ENCODE data around the gene ADCY5.
A peak's percentile ranks its signal among the peaks of the same experiment; 100 is the strongest.

ADCY5 gene

DNA sequence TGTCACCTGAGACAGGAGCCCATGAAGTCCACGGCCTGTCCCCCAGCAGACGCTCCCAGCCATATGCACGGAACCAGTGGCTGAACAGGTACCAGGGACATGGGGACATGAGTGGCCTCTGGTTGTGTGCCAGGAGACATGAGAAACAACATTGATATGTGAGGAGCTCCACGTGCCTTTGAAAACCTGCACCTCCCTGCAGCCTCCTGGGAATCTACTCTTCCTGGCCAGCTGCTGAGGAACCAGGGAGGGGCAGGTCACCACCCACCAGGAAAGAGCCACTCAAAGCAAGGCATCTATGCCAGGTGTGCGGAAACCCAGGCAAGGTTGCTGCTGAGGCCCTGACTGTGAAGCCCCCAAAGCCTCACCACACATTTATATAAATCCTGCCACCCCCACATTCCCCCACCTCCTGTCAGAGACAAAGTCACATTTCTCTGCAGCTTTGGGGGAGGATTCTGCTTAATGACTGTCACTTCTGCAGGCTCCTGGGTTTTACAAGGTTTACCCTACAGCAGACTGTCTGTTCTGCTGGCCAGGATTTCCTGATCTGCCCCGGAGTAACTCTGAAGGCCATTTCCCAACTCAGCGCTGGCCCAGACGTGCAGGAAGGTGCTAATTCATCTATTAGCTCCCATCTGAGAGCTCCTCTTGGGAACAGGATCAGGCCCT, 110.8 kb downstream of the ADCY5 start:
- no peak for DNase-seq

DNA sequence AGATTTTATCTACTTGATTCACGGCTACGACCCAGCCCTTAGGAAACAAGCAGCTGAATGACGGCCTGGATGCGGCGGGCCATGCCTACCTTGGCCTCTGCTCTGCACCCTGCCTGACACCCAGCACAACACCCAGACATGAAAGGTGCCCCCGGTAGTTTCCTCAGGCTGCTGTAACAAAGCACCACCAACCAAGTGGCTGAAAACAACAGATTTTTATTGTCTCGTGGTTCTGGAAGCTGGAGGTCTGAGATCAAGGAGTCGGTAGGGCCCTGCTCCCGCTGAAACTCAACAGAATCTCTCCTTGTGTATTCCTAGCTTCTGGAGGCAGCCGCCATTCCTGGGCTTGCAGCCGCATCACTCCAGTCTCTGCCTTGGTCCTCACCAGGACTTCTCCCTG, 111.7 kb downstream of the ADCY5 start:
- no peak for DNase-seq

DNA sequence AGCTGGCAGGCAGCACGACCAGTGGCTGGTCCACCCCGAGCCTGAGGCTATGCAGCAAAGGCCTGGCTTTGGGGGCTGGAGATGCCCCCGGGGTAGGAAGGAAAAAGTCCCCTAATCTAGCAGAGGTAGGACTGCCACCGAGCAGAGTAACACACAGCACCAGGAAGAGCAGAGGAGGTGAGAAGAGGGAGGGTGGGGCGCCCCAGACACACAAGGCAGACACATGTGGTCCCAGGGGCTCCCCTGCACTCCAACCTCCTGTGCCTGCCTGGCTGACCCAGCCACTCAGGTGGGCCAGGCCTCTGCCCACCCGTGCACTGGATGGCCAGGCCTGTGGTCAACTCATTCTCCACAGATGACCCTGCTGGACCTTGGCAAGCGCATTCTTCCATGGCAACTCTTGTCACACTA, 112.4 kb downstream of the ADCY5 start:
- no peak for DNase-seq

DNA sequence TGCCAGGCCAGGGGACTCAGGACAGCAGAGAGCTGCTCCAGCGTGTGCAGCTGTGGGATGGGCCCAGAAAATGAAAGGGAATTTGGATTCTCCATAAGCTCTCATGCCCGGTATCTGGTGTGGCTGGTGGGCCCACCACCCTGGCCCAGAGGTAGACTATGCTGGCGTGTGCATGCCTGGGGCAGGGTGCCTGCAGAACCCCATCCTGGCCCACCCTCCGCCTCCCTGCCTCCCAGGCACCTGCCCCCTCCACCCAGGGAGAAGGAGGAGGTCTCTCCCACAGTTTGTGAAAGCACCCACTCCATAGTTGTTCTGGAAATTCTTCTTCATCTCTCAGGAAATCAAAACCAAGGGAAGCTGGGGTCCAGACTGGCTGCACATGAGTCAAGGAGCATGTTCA, 112.9 kb downstream of the ADCY5 start:
- no peak for DNase-seq

DNA sequence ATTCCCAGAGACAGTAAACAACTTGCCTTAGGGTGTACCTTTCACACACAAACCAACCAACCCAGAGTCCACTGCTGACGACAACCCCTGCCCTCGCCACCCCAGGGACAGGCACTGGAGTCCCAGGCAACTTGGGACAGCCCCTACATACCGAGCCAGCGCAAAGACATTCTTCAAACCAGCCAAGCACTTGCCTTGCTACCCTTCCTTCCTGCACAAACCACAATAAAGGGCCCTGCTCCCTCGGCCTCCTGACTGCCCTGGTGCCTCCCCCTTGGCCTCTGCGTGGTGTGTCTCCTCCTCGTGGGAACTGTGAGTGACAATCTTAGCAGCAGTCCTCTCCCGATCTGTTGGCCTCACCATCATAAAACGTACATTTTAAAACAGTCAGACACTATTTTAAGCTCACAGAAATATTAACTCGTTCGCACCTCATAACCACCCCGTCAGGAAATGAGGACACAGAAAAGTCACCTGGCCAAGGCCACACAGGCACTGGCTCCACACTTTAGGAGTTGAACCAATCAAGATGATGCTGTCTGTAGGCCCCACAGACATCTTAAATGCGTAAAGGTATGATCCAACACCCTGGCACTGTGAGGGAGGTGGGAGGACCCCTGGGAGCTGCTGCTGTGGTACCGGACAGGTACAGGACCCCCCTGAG, 113.8 kb downstream of the ADCY5 start:
- DNase-seq, result no peak

DNA sequence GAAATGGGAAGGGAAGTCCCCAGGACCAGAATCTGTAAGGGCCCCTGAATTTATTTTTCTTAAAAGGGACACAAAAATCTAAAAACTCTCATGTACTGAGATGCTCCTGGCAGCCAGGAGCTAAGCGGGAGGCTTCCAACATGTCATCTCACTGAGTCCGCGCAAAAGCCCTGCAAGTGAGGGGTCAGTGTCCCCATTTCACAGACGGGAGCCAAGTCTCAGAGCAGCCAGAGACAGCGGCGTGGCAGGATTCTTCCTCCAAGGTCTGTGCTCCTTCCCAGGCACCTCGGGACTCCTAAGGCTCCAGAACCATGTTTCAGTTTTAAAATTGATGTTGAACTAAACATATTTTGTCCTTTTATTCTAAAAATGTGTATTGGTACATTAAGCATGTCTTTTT, 114.8 kb downstream of the ADCY5 start:
- no peak for DNase-seq

DNA sequence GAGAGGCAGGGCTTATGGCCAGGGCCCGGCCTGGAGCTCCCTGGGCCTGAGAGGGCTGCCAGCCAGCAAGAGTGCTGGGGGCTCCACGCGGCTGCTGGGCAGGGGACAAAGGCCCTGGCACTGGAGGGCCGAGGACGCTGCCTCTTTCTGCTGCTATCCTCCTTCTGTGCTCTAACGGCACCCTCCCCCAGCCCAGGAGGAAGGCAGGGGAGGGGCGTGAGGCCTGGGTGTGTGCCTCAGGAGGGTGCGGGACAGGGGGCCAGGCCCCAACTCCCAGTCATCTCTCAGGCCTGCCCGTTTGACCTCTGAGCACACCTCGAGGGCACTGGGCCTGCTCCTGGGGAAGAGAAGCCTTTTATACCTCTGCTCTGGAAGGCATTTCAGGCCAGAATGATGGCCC, 115.5 kb downstream of the ADCY5 start:
- DNase-seq, result no peak

DNA sequence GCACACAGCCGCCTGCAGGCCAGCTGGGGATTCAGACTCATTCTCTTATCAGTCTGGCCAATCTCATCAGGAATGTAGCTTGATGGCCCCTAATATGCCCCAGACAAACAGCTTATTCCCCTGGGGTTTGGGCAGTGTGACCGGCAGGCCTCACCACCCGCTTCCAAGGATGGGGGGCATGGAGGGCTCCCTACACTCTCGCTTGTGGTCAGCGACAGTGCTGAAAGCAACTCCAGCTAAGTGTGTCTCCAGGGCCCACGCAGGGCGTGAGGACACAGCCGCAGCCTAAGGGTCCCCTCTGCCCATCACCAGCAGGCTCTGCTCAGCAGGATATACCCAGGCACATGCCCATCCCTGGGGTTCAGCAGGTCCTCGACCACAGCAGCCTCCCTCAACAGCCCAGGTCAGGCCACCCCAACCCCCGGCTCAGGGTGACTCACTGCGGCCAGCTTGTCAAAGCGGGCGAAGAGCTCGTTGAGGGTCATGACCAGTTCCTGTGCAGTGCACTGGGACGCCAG, 116.7 kb downstream of the ADCY5 start:
- no peak for DNase-seq

DNA sequence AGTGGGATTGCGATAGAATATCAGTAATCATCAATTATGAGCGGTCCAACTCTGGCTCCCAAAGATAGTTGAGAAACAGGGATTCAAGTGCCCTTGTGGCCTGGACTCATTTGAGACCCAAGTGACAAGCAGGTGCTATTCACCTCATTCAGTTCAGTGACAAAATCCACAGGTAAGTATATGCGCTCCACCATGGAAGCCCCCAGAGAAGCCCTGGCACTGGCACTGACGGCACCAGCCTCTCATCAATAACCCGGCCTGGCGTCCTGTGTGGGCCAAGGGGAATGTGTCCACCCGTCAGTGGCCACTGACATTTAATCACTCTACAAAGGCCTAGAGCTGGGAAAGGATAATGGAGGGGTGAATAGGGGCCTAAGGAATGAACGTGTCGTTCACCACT, 117.2 kb downstream of the ADCY5 start:
- no peak for DNase-seq

DNA sequence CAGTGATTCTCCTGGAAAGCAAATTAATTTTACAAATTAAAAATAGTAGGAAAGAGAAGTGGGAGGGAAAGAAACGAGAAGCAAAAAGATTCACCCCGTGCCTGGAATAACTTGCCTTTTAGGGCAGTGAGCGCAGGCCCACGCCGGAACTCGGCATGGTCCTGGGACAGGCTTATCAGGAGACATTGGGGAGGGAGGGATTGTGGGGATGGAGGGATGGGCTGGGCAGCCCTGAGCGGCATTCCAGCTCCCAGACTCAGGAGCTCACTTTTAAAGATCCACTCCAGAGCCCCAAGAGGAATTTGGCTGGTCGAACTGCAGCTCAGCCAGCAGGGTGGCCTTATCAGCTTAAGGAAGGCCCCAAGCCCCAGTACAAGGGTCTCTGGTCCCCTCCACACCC, 117.9 kb downstream of the ADCY5 start:
- DNase-seq, result no peak

DNA sequence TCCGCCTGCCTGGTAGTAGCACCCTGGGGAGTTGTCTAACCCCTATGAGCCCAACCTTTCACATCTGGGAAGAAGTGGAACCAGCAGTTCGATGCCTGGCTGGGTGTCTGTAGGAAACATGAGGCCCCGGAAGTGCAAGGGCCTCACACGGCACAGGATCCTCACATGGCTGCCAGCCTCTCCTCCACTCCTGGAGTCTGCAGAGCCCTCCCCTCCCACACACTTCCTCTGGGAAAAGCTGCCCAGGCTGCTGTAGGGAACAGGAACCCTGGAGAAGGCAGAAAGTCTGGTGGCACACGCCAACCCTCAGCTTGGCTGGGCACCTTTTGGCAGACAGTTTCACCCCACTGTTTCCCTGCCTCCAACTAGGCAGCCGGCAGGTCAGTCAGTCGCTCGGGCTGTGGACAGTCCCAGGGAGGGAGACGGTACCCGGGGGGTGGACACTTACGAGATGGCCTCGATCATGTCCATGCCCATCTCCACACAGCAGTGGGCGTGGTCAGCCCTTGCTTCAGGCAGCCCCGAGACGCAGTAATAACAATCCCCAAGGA, 118.4 kb downstream of the ADCY5 start:
- no peak for DNase-seq

DNA sequence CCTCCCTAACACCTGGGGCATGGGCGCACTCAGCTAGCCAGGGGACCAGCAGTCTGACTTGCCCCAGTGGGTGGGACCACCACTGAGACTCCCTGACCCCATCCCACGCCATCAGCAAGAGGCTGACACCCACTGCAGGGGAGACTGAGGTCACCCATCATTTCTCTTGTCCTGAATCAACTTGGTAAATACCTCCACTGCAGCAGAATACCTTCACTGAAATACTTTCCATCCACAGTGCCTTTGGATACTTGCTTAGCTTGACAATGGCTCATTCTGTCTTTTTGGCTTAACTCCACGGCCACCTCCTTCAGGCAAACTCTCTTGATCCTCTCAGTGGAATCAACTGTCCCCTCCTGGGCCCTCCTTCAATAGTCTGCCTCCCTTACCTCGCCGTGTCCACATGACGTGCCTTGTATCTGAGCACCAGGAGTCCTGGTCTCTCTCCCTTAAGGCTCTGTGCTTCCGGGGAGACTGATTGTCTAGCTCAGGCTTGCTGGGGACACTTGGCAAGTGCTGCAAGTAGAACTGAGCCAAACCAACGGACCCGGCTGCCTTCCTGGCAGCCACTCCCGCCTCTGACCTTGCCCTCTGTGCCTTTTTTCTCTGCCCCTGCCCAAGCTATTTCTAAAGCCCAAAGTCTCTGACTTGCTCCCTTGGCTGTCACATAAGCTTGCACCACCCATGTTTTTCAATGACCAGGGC, 119.1 kb downstream of the ADCY5 start:
- DNase-seq, result no peak

DNA sequence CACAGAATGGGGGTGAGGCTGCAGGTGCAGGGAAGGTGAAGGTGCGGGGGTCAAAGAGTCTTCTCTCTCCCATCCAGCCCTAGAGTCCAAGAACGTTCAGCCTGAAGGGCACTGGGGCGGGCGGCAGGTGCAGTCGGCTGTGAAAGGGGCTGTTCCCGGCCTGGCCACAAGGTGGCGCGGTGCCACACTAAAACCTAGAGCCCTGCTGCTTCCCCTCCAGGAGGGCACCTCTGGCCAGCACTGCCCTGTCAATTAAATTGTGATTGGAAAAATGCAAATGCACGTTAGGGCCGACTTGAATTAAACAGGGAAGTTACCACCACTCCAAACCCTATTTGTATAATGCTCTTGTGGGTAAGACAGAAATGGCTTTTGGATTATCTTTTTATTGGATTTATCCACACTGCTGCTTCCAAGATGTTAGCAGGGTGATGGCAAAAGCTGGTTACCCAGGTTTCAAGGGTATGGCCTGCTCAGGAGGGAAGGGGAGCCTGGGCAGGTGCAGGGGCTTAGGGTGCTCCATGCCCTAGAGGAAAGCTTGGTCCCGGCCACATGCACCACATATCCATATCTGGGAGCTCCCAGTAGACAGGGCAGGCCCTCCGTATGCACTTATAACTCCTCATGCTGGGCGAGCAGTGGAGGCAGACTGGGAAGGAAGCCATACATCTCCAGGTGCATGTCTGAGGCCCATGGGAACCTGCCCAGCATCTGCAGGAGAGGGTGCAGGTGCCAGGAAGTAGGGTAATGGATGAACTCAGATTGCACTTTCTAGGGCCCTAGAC, 119.8 kb downstream of the ADCY5 start:
- DNase-seq, result peak; percentile 86

DNA sequence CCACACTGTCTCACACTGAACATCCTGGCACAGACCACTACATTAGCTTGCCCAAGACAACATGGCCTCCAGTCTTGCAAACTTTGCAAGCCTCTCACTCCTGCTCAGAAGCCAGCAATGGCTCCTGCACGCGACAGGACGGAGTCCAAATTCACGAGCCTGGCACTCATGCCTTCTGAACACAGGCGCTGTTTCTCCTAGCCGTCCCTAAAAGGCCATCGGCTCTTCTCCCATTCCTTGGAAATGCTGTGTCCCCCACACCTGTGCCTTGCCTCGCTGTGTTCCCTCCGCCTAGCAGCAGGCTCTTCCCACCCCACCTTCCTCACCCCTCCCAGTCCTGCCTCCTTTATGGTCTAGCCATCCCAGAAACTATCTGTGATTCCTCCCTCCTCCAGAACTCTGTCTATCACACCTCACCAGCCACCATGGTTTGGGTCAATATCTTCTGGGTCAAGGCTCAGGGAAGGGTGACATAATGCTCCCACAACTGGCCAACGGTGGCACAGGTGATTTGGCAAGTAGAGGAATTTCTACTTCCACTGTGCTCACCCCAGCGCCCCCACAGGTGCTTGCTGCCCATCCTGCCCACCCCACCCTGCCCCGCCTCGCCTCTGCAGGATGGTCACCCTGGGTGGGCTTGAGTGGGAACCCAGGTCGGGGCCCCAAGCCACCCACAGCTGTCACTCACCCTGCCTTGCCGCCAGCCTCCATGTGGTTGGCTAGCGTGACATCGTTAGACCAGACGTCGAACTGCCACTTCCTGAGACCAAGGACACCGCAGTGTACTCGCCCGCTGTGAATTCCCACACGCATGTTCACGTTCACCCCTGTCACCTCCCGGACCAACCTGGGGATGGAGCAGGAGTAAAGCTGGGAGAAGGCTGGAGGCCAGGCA, 120.7 kb downstream of the ADCY5 start:
- no peak for DNase-seq

DNA sequence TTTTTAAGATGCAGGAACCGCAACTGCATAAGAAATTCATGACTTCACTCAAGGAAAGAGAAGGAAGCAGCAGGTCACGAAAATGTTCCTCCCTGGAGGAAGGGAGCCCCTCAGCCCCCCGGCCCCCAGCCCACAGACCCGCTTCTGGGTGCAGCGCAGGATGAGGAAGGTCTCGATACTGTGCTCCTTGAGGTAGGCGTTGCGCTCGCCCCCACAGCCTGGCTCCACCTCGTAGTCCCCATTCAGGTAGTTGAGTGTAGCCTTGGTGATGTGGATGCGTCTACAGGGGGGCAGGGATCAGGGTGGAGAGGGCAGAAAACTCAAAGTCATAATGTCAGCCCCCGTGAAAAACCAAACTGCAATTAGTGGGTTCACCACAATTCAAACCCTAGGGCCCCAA, 121.4 kb downstream of the ADCY5 start:
- DNase-seq, result no peak

DNA sequence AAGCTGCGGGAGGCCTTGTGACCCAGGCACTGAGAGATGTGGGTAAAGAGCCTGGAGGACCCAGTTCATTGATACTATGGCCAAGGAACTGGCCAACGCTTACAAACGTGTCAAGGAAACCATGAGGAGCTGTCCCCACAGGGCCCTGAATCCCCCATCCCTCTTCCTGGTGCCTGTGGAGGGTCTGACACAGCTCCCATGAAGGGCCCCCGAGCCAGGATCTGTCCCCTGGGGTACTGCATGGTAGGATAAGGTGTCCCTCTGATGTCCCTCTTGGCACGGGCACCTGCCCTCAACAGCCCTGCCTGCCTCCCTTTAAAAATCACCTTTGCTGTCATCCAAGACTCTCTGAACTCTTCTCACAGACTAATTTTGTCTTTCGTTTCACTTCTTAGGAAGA, 122.4 kb downstream of the ADCY5 start:
- DNase-seq, result no peak

DNA sequence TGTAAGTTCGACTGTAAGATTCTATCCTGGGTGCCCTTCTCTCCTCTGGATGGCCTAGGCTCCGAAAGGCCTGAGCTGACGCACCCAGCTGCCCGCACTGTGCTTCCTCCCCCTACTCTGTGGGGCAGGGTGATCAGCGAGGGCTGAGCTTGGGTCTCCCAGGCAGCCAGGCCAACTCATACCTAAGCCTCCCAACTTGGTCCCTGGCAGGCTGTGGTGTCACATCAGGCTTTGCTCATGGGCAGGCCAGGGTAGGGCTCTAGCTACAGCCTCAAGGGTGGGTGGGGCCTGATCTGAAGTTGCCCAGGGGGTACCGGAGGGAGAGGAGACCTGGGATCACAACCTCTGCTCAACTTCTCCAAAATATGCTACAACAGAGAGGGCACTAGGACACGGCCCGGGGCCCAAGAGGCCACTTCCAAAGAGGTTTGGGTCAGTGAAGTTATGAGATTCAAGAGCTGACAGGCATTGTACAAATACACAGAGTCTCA, 123.1 kb downstream of the ADCY5 start:
- no peak for DNase-seq

DNA sequence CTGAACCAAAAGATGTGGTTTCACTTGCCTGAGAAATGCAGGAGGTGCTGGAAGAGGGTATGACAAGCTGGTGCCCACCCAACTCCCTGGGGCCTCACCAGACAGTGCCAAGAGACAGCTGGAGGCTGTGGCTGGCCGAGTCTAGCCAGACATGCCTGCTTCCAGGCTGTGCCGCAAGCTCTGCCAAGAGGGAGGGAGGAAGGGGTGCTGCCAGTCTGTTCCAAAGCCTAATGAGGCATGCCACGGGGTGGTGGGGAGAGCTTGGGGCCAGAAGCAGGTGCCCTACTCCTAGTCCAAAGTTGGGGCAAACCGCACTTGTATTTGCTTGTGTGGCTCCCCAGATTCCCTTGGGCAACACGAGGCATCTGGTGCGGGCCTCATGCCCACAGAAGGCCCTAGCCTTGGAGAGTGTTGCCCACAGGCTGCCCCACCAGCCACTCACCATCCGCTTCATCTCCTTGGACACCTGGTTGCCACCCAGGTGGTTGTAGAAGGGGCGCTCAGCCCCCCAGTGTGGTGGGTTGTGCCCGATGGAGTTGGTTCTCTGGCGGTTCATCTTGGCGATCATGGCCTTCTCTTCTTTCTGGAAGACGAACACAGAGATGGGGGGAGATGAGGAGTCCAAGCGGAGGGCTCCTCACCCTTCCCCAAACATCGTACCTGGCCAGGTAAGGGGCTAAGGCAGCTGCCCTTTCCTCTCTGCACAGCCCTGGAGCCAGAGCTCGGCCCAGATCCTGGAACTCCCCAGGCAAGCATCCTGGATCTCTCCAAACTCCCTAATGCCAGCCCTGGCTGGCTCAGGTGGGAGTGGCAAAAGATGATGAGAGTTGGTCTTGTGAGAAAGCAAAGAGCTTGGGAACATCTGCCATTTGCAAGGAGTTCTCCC, 123.8 kb downstream of the ADCY5 start:
- DNase-seq, result no peak

DNA sequence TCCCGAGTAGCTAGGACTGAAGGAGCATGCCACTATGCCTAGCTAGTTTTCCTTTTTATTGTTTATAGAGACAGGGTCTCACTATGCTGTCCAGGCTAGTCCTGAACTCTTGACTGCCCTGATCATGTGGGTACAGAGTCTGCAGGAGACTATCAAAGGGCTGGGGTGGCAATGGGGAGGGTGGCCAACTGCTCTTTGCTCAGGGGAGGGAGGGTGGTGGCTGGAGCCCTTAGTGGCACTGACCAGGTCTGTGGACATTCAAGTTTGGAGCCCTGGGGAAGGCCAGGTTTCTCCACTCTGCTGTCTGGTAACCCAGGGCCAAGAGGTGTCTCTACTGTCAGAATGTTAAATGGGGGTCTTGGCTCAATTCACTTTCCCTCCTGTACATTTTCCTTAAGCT, 125.1 kb downstream of the ADCY5 start:
- no peak for DNase-seq

DNA sequence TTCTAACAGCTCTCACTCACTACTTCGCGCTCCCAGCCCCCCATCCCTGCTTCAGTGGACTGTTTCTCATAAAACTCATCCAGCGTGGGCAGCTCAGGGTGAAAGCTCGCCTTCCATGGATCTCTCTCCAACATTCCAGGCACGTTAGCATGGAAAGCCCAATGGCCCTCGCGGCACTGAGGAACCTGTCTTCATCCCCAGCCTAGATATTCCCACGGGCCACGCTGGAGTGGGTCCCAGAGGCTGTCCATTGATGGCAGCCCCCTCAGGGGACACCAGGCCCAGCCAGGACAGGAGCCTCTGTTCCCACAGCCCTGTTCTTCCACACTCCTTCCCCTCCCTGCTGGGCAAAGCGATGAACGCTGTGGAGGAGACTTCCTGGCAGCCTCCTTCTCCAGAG, 126.0 kb downstream of the ADCY5 start:
- no peak for DNase-seq

DNA sequence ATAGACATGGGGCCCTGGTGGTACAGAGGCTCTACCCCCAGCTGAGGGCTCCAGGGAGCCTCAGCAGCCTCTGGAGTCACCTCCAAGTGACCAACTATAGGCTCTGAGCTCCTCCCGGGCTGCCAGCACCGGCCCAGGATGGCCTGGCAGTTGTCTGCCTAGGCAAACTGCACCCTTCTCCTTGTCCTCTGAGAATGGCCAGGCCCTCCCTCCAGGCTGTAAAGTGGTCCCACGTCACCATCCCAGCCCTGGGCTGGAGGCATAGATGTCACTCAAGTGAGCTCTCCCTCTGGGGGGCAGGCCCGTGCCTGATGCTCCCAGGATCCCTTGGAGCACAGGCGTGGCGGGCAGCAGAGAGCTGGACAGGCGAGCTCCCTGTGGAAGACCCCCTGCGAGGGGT, 127.1 kb downstream of the ADCY5 start:
- DNase-seq, result no peak
